ENCODE results near the gene DEFB118. TPM values are rescaled to one million over a fixed set of nuclear protein-coding genes. Genes with fewer than 3 reads are reported as not detected.

Gene DEFB118
- polyA plus RNA-seq, 3 donors: not detected

GRCh38 chr20:31410011-31410410 lies 41.6 kb downstream of the DEFB118 start:
- Histone ChIP-seq H3K9me3 (replicated peaks in 1 of 2; ENCODE audit: control insufficient read depth in 1 of 2, insufficient read depth in 1 of 2, low read length in 2 of 2) (no peaks in the 10 kb centered on the region), H3K36me3 (replicated peaks in 1 of 2; ENCODE audit: control insufficient read depth in 1 of 2, insufficient read depth in 2 of 2, low read length in 2 of 2) (no peaks in the 10 kb centered on the region), H4K20me1 (ENCODE audit: insufficient read depth, low read length) (no peaks in the 10 kb centered on the region), H2AFZ (ENCODE audit: insufficient read depth, low read depth, low read length, poor library complexity, severe bottlenecking) (no peak overlapping the region), H3K4me2 (replicated peaks; ENCODE audit: extremely low read depth, low read length, poor library complexity, severe bottlenecking) (no peak overlapping the region), H3K9ac (ENCODE audit: insufficient read depth, low read length, poor library complexity, severe bottlenecking) (no peak overlapping the region), H3K4me3 (replicated peaks in 1 of 3; ENCODE audit: low read depth in 2 of 3, low read length in 3 of 3) (no peak overlapping the region), H3K79me2 (ENCODE audit: insufficient read depth, low read length) (no peaks in the 10 kb centered on the region), H3K27ac (ENCODE audit: low read depth in 1 of 2, low read length in 2 of 2) (no peak overlapping the region), H3K27me3 (ENCODE audit: control insufficient read depth in 2 of 2, insufficient read depth in 2 of 2, low read length in 2 of 2) (peaks cover 0 to 2% of the 10 kb centered on the region in 2 donors), H3K4me1 (ENCODE audit: control insufficient read depth in 1 of 2, insufficient read depth in 2 of 2, low read length in 2 of 2) (no peaks in the 10 kb centered on the region)
- intact Hi-C loops (cut with micrococcal nuclease): no loop called here
- Mint-ChIP-seq H3K4me3 (peak overlapping the region in 1 of 2 donors; percentile 43), H3K36me3 (no peaks in the 10 kb centered on the region), H3K9me3 (peaks cover 0 to 7% (median 3%) of the 10 kb centered on the region in 7 donors), H3K27ac (no peak overlapping the region), H3K4me1 (no peaks in the 10 kb centered on the region), H3K27me3 (ENCODE audit: low read depth in 3 of 3) (peaks cover 6 to 15% (median 9%) of the 10 kb centered on the region in 3 donors)
- no CpG with 5 or more reads among the region's 1 CpG for WGBS (ENCODE audit: insufficient coverage)
- no peak for TF ChIP-seq CTCF (IDR thresholded peaks at IDR 0.05)
- DNase-seq: no peak

GRCh38 chr20:31414381-31414780 lies 46.0 kb downstream of the DEFB118 start:
- intact Hi-C loops (cut with micrococcal nuclease): no loop called here
- 83% methylated on average over 2 of the region's 6 CpGs for WGBS (ENCODE audit: insufficient coverage)
- no peak for TF ChIP-seq CTCF (IDR thresholded peaks at IDR 0.05)
- H3K4me1 ChIP-seq (ENCODE audit: control insufficient read depth in 1 of 2, insufficient read depth in 2 of 2, low read length in 2 of 2): no peaks in the 10 kb centered on the region
- no peak overlapping the region for H3K9ac ChIP-seq (ENCODE audit: insufficient read depth, low read length, poor library complexity, severe bottlenecking)
- no peaks in the 10 kb centered on the region for H4K20me1 ChIP-seq (ENCODE audit: insufficient read depth, low read length)
- Mint-ChIP-seq H3K36me3 (no peaks in the 10 kb centered on the region), H3K9me3 (peaks cover 0 to 7% (median under 1%) of the 10 kb centered on the region in 7 donors), H3K4me3 (no peak overlapping the region), H3K4me1 (no peaks in the 10 kb centered on the region), H3K27me3 (ENCODE audit: low read depth in 3 of 3) (peaks cover 0 to 7% (median 4%) of the 10 kb centered on the region in 3 donors), H3K27ac (no peak overlapping the region)
- H3K79me2 ChIP-seq (ENCODE audit: insufficient read depth, low read length): no peaks in the 10 kb centered on the region
- DNase-seq: no peak
- peaks cover 0 to 2% of the 10 kb centered on the region in 2 donors for H3K27me3 ChIP-seq (ENCODE audit: control insufficient read depth in 2 of 2, insufficient read depth in 2 of 2, low read length in 2 of 2)
- H3K4me3 ChIP-seq (replicated peaks in 1 of 3; ENCODE audit: low read depth in 2 of 3, low read length in 3 of 3): no peak overlapping the region
- no peaks in the 10 kb centered on the region for H3K9me3 ChIP-seq (replicated peaks in 1 of 2; ENCODE audit: control insufficient read depth in 1 of 2, insufficient read depth in 1 of 2, low read length in 2 of 2)
- H3K27ac ChIP-seq (ENCODE audit: low read depth in 1 of 2, low read length in 2 of 2): no peak overlapping the region
- no peak overlapping the region for H3K4me2 ChIP-seq (replicated peaks; ENCODE audit: extremely low read depth, low read length, poor library complexity, severe bottlenecking)
- no peaks in the 10 kb centered on the region for H3K36me3 ChIP-seq (replicated peaks in 1 of 2; ENCODE audit: control insufficient read depth in 1 of 2, insufficient read depth in 2 of 2, low read length in 2 of 2)
- H2AFZ ChIP-seq (ENCODE audit: insufficient read depth, low read depth, low read length, poor library complexity, severe bottlenecking): no peak overlapping the region
